ENCODE measurements around the gene LACTB. TPM values are rescaled to one million over a fixed set of nuclear protein-coding genes. Genes with fewer than 3 reads are reported as not detected.
A peak's percentile ranks its signal among the peaks of the same experiment; 100 is the strongest.

Gene LACTB
- total RNA-seq, 1 donor from 2014 or later, result 22.4 TPM

- DNase-seq (ENCODE audit: low read depth, low spot score), result no peak
Observed at GRCh38 chr15:63169788-63170187, 48.1 kb downstream of the LACTB start.

DNA sequence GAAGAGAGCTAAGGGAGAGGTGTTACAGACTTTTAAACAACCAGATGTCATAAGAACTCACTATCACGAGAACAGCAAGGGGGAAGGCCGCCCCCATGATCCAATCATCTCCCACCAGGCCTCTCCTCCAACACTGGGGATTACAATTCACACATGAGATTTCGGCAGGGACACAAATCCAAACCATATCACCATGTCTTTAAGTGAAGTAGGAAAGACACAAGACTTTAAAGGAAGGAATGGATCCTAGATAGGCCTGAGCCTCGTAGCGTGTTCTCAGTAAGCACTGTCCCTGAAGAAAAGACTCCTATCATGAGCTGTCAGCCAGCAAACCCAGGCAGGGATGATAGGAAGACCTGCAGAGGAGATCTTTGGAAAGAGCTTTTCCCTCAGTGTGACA, 50.7 kb downstream of the LACTB start:
- DNase-seq (ENCODE audit: low read depth, low spot score), result no peak

GRCh38 chr15:63172851-63173451, 51.3 kb downstream of the LACTB start:
- no peak for DNase-seq (ENCODE audit: low read depth, low spot score)

GRCh38 chr15:63176302-63176701, 54.6 kb downstream of the LACTB start:
- DNase-seq (ENCODE audit: low read depth, low spot score), result no peak

GRCh38 chr15:63178034-63178433, 56.4 kb downstream of the LACTB start:
- no peak for DNase-seq (ENCODE audit: low read depth, low spot score)

DNA sequence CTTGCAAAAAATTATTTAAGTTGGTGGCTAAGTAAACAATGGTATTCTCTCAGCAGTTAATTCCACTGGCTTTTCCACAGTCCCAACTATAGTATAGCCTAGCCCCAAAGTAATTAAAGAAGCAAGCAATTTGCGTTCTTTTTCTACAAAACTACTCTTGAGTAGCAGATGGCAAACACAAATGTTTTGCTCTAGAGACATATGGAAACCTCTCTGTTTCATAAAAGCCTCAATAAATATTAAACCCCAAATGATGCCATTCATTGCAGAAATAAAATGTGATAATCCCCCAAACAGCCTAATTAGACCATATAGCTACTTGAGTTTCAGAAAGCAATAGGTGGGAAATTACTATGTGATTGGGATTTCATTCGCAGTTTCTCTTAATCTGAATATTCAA, 59.1 kb downstream of the LACTB start:
- DNase-seq (ENCODE audit: low read depth, low spot score), result no peak

- DNase-seq (ENCODE audit: low read depth, low spot score), result no peak
Observed at GRCh38 chr15:63181648-63182047, 60.0 kb downstream of the LACTB start.

GRCh38 chr15:63185206-63185605, 63.5 kb downstream of the LACTB start:
- no peak for DNase-seq (ENCODE audit: low read depth, low spot score)

GRCh38 chr15:63186065-63186464, 64.4 kb downstream of the LACTB start:
- no peak for DNase-seq (ENCODE audit: low read depth, low spot score)

DNA sequence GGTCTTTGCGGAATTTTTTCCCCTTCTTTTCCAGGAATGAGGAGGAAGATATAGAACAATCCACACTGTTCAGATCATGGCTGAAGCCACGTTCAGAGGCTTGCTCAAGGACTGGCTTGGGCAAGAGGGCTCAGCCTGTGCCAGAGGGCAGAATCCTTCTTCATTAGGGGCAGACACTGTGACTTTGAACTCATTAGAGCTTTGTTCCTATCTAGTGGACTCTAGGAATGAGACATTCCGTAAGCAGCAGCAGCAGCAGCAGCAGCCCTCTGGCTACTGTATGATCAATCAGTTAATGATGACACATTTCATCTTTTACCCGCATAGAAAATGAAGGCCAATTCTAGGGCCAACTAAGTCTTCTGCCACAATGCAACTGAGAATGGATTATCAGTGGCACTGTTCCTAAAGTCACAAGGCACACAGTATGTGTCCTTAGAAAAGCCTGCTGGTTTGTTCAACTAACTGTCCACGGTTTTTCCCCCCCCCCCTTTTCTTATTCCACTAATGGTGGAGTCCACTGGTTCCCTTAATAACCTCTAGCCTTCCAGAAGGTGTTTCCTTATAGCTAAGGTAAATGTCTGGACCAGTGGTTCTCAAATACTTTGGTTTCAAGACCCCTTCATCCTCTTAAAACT, 66.0 kb downstream of the LACTB start:
- DNase-seq (ENCODE audit: low read depth, low spot score), result no peak

DNA sequence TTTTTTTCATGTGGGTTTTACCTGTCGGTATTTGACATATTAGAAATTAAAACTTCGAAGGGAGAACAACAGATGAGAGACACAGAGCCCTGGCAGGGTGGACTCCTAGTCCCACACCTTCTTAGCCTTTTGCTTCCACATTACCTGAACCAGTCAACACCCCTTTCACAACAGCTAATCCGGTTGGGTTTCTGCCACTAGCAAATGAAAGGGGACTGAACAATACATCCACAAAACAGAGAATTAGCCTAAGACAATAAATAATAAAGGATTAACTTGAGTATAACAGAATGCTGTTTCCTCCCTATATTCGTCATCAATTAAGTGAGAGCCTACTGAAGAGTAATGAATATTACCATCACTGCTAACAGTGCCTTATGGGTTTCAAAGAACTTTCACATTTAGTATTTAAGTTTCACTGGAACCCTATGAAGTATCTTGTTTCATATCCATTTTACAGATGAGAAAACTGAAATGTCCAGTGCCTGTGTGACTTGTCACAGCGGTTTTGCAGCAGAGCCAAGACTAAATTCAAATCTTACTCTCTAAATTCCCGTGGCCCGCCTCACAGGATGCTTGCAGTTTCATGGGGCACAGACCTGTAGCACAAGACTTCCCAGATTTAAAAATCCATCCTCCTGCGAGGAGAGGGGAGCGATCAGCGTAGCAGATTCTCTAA, 66.7 kb downstream of the LACTB start:
- no peak for DNase-seq (ENCODE audit: low read depth, low spot score)

DNA sequence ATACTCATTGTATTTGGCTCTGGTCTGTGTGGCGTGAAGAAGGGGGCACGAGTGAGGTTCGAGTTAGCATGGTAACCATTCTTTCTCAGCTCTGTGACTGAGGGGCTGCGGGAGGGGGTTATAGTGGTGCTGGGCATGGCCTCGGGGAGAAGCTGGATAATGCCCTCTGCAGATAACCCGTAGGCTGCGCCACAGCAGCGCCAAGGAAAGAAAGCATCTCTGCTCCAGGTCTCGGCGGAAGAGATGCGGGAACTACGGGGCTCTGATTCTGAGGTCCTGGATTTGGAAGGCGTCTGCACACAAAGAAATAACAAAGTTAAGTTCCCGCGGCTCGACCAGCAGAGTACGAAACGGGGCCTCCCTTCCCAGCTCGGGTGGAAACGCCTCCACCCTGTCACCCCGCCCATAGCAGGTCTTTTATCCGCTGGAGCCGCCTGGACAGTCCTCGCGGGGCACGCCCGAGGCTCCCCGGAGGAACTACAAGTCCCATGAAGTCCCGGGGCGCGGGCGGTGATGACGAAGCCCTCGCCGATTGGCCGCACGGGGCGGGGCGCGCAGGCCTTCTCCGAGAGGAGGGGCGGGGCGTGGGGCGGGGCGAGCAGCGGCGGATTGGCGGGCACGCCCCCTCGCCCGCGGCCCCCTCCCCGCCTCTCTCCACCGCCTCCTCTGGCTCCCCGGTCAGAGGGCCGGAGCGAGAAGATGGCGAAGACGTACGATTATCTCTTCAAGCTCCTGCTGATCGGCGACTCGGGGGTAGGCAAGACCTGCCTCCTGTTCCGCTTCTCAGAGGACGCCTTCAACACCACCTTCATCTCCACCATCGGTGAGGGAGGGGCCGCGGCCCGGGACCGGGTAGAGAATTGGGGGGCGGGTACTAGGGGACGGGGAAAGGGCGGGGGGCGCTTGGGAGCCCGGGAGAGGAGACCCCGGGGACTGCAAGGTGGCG, 67.5 kb downstream of the LACTB start, which contains the start of gene RAB8B:
Gene RAB8B, plus strand, starts transcription at position 681 of the 946 bp plus-strand sequence. Its CDS starts 19 bp downstream, at position 700.
- DNase-seq (ENCODE audit: low read depth, low spot score), result peak; percentile 69

DNA sequence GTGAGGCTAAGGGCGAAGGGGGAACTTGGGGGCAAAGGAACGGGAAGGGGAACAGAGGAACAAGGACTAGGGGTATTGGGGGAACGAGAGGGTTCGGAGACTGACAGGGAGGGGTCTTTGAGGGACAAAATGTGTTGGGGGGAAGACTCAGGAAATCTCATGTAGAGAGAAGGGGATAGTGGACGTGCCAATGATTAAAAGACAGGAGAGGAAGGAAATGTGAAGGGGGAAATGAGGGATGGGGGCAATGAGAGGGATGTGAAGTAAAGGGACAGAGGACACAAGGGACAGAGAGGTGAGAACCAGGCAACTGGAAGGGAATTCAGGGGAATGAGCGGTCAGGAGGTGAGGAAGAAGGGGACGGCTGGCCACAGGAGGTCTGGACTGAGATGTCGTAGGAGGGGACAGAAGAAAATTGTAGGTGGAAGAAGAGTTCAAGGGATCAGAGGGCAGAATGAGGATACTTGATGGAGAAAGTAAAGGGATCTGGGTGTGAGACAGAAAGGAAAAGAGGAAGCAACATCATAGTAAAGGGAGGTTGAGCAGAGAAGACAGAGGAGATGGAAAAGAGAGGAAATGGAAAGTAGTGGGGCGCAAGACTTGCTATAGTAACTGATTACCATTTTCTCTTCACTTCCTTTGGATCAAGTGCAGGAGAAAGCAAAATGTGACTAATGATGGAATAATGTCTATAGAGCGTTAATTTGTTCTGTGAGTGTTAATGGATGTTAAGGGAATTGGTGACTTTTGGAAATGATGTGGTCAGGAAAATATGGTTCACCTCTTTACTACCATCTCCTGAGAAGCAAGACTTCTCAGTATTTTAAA, 68.5 kb downstream of the LACTB start:
- DNase-seq (ENCODE audit: low read depth, low spot score), result no peak

- DNase-seq (ENCODE audit: low read depth, low spot score), result no peak
Observed at GRCh38 chr15:63190769-63191649, 69.3 kb downstream of the LACTB start.

Other genes starting within 250 kb of the LACTB start
- 373 and 375 TPM in 2 replicates for gene TPM1, start 79.1 kb upstream of the LACTB start, total RNA-seq
- gene RPS27L, start 35.6 kb downstream of the LACTB start, total RNA-seq, result 439 and 505 TPM in 2 replicates
- 72.0 and 106 TPM in 2 replicates for gene RAB8B, start 67.7 kb downstream of the LACTB start, total RNA-seq
- gene APH1B, start 155.7 kb downstream of the LACTB start, total RNA-seq, result 13.5 and 14.3 TPM in 2 replicates